NOMO-1 treated with dmso at 0.1 percent for 144 hours (cell line): ENCODE results near the gene DHRS12.

Experiments used
- DNase-seq: peaks from one replicate; lab custom pipeline; 2025; ENCODE audit not compliant: unreplicated experiment; lab: John Stamatoyannopoulos, UW

The DHRS12 gene

GRCh38 chr13:51730927-51731326 is 73.0 kb downstream of the DHRS12 start:
- no peak for DNase-seq

GRCh38 chr13:51729866-51730553 is 74.0 kb downstream of the DHRS12 start:
- no peak for DNase-seq

DNA sequence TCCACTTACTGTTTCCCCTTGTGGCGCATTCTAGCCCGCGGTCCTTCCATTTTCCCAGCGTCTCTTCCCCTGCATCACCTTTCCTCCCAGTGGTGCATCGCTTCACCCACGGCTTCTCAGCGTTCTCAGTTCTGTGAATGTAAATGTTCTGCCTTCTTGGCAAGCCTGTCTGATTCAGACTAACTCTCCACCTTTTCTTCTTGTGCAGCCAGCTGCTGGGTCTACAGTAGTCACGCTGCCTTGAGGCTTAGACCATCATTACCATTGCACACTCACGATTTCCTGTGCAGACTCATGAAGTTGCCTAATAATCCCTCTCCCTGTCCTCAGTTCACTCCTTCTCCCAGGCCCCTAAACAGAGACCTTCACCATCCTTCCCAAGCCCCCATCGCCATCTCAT is 75.0 kb downstream of the DHRS12 start:
- DNase-seq: no peak

GRCh38 chr13:51728275-51728673 is 75.7 kb downstream of the DHRS12 start:
- DNase-seq: no peak

DNA sequence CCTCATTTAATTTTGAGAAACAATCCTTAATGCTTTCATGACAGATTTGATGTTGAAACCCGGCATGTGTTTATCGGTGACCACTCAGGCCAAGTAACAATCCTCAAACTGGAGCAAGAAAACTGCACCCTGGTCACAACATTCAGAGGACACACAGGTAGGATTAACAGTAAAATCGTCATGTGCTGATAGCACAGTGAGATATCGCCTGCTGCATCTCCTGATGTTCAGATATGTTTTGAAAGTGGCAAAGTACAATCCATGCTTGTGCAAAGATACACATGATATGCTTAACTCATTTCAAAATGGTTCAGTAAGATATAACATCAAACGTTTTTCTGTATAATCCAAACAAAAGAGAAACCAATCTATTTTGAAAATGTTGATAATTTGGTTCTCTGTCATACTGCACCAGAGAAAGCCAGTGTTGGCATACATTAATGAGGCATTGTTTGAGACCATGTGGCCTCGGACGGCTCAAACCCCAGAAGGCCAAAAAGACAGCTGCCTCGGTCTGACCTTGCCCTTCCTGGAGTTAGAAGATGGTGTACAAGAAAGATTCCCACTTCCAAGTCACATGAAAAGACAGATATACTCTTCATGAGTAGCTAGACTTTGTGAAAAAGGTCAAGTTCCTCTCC is 76.2 kb downstream of the DHRS12 start:
- DNase-seq: no peak

DNA sequence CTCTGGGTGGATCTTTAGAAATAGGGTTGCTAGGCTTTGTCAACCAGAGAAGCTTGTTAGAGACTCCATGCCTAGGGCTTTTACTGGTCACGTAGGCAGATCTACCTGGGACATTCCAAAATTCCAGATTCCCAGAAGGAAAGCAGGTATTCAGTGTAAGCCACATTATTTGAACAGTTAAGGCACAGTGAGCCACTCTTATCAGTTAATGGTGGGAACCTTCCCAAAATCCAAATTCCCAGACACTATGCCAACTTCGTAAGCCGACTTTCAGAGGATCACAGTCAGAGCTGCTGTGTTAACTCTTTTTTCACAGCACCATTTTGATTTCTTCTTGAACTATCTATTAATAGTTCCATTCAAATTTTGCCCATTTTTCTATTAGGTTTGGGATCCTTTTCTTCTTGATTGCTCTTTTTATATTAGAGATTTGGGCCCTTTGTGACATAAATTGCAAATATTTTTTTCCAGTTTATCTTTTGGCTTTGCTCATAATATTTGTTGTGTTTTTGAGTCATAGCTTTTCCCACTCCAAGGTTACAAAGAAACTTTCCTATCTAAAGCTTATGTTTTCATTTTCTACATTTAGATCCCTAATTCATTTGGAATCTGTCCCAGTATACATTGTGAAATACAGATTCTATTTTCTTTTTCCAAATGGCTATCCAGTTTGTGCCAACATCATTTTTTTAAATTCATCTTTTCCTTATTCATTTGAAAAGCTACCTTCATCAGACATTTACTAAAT is 77.3 kb downstream of the DHRS12 start:
- DNase-seq: no peak

DNA sequence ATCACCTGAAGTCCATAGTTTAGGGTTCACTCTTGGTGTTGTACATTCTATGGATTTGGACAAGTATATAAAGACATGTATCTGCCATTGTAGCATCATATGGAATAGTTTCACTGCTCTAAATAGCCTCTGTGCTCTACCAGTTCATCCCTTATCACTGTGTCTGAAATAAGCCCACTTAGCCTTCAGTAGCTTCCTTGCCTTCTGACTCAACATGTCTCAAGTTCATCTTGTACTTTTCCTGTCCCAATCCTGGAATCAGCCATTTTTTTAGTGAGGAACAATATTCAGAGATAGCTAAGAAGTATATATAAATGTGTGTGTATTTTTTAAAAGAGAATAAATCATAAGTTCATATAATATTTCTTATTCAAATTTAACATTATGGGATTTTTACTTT is 79.2 kb downstream of the DHRS12 start:
- DNase-seq: no peak

DNA sequence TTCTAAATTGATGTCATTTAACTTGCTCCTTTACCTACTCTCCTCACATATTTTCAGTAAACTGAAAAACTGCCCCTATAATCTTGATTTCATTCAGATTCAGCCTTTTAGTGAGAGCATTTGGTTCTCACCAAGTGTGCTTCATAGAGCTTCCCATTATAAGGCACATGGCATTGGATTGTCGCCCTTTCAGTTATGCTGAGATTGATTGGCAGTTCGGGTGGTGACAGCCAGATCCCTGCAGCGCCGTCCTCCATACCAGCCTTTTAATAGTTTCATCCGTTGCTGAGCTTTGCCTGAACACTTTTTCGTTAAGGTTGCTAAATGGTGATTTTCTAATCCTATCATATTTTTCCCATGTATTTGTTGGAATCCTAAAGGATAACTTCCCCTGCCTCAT is 80.4 kb downstream of the DHRS12 start:
- DNase-seq: no peak

DNA sequence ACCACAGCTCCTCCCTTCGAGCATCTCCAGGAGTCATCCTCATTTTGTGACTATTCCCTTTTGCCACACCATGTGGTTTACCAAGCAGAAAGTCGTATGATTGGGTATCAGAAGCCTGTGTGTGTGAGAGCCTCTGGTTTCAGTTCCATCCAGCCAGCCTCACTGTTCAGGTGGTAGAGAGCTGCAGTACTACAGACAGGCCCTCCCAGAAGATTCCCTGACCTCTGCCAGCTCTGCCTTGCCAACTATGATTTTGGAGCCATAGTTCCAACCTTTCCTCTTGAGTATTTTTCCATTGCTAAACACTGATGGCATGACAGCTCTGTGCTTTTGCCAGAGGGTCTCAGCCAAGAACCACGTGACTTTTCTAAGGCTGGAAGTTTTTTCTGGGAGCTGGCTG is 82.5 kb downstream of the DHRS12 start:
- DNase-seq: no peak

- no peak for DNase-seq
These were observed 84.6 kb downstream of the DHRS12 start for GRCh38 chr13:51719394-51719793.
